Gastroesophageal sphincter (tissue), 4 donors: Measurements from ENCODE around the gene MEG3. TPM values are rescaled to one million over a fixed set of nuclear protein-coding genes. Genes with fewer than 3 reads are reported as not detected.

Experiments
- ATAC-seq: fragments of 150-250 bp; one replicate; pipeline ENCODE4 v1.9.1; 2016; ENCODE audit warnings: mild to moderate bottlenecking, moderate library complexity
- H3K27ac ChIP-seq, 4 donors: fragments of 200-600 bp; sonication (generic) in 3 of 4; 1 replicate in 3 of 4; 2 replicates in 1 of 4; pipeline ENCODE4 v1.5.1; 2016 to 2019
- H3K27me3 ChIP-seq: fragments of 200-600 bp; sonication (generic); one replicate; pipeline ENCODE4 v1.5.1; 2019
- H3K36me3 ChIP-seq, 2 donors: fragments of 200-600 bp; sonication (generic); one replicate each; pipeline ENCODE4 v1.5.1; 2019; ENCODE audit warnings: control low read depth in 1 of 2
- H3K4me1 ChIP-seq, 3 donors: fragments of 200-600 bp; sonication (generic); 1 replicate in 2 of 3; 2 replicates in 1 of 3; pipeline ENCODE4 v1.5.1; 2016 to 2019; ENCODE audit warnings: control low read depth in 2 of 3
- H3K4me3 ChIP-seq, 2 donors: fragments of 200-600 bp; sonication (generic); one replicate each; pipeline ENCODE4 v1.5.1; 2019; ENCODE audit warnings: mild to moderate bottlenecking in 1 of 2, moderate library complexity in 1 of 2
- H3K9me3 ChIP-seq, 3 donors: fragments of 200-600 bp; sonication (generic); one replicate each; pipeline ENCODE4 v1.5.1; 2017 to 2019; ENCODE audit warnings: control low read depth in 2 of 3
- EP300 ChIP-seq: sonication (generic); formaldehyde crosslinking; IDR thresholded peaks from one replicate; pipeline ENCODE4 v1.6.1; 2017; ENCODE audit warnings: antibody characterized with exemption, mild to moderate bottlenecking
- POLR2A ChIP-seq, 2 donors: fragments of 450-650 bp; IDR thresholded peaks; one replicate each; pipeline ENCODE4 v1.6.1; 2017; ENCODE audit warnings: antibody characterized with exemption in 2 of 2, mild to moderate bottlenecking in 2 of 2, moderate library complexity in 1 of 2
- POLR2AphosphoS5 ChIP-seq: sonication (generic); formaldehyde crosslinking; IDR thresholded peaks from one replicate; pipeline ENCODE4 v1.6.1; 2017; ENCODE audit warnings: antibody characterized with exemption
- WGBS, 2 donors: methylation state at CpG; one replicate each; pipeline ENCODE4 v1.1.5; 2018; ENCODE audit warnings: low coverage in 1 of 2; 5-methylcytosine and 5-hydroxymethylcytosine counted together
- total RNA-seq, 4 donors: library from RNA; depleted of rRNA; stranded (reverse); fragments of >200 nt; gene quantifications; one replicate each; pipeline ENCODE4 v1.1.0, GENCODE V29; 2016
- TF ChIP-seq, protein P1 (sequence below), 4 experiments: fragments of 200-600 bp in 2 of 4; fragments of 450-650 bp in 2 of 4; sonication (generic) in 1 of 4; IDR thresholded peaks; one replicate each; pipeline ENCODE4 v1.5.1; 2017 to 2019; ENCODE audit warnings: antibody characterized with exemption in 4 of 4, mild to moderate bottlenecking in 2 of 4, moderate library complexity in 2 of 4

MEG3 gene
- total RNA-seq, 4 donors from 2014 or later, result 7.5 to 59.0 (median 36.7) TPM

DNA sequence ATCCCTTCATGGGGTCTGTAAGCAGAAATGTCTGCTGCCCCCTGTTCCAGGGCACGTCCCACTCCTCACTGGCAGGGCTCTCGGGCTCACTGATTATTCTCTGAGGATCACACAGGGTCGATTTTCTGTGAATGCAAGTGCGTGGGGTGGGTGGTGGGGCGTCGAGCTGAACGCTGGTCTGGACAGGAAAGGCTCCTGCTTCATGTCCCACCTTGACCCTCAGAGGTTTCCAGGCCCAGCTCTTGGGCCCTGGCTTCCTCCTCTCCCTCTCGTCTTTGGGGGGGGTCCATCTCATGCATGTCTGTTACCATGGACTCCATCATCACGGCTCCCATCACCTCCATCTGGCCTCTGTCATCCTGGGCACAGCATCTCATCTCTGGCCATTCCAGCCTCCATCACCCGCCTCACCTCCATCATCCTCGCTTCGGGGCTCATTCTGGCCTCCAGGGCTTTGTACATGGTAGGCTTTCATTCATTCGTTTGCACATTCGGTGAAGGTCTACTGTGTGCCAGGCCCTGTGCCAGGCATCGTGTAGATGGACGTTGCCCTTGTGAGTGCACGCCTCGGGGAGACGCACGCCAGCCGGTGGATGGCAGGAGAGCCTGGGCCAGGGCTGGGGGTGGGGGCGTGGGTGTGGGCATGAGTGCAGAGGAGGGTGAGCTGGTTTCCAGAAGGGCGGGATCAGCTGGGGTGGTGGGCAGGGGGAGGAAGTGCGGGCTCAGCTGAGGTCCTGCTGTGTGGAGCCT is 42.9 kb downstream of the MEG3 start:
- no peak overlapping the region for H3K4me3 ChIP-seq
- 80 to 90% methylated on average over 6 of the region's 24 CpGs for WGBS, 2 donors
- no peak overlapping the region for H3K27ac ChIP-seq
- no peak for ATAC-seq
- no peaks in the 10 kb centered on the region for H3K36me3 ChIP-seq
- TF ChIP-seq EP300, result no peak
- H3K27me3 ChIP-seq, result no peaks in the 10 kb centered on the region
- no peaks in the 10 kb centered on the region for H3K9me3 ChIP-seq
- H3K4me1 ChIP-seq, result no peaks in the 10 kb centered on the region

DNA sequence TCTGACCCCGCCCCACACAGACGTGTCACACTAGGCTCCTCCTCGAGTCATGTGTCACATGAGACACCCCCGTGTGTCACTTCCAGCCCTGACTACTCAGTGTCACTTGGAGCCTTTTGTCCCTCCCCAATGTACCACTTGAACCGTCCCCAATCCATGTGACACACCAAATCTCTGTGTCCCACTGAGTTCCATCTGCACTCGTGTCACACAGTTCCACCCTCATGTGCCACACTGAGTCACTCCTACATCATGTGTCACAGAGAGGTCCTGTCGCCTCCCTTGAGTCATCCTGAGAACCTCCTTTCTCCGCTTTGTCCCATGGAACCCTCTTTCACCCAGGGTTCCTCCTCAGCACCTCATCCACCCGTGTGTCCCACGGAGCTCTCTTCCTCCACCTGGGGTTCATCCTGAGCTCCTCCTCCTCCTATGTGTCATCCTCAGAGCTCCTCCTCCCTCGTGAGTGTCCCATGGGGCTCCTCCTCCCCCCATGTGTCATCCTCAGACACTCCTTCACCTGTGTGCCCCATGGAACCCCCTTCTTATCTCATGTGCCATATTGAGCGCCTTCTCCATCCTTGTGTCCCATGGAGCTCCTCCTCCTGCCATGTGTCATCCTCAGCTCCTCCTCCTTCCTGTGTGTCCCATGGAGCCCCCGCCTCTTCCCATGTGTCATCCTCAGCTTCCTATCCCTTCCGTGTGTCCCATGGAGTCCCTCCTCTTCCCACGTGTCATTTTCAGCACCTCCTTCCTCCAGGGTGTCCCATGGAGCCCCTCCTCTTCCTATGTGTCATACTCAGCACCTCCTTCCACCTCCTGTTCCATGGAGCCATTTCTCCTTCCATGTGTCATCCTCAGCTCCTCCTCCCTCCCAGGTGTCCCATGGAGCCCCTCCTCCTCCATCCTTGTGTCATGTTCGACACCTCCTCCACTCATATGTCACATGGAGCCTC is 45.6 kb downstream of the MEG3 start:
- no peaks in the 10 kb centered on the region for H3K9me3 ChIP-seq
- no peak overlapping the region for H3K4me3 ChIP-seq
- H3K36me3 ChIP-seq, result no peaks in the 10 kb centered on the region
- TF ChIP-seq EP300, result no peak
- TF ChIP-seq POLR2A (IDR thresholded peaks at IDR 0.05), result no peak
- TF ChIP-seq POLR2AphosphoS5, result no peak
- TF ChIP-seq, protein P1, sequence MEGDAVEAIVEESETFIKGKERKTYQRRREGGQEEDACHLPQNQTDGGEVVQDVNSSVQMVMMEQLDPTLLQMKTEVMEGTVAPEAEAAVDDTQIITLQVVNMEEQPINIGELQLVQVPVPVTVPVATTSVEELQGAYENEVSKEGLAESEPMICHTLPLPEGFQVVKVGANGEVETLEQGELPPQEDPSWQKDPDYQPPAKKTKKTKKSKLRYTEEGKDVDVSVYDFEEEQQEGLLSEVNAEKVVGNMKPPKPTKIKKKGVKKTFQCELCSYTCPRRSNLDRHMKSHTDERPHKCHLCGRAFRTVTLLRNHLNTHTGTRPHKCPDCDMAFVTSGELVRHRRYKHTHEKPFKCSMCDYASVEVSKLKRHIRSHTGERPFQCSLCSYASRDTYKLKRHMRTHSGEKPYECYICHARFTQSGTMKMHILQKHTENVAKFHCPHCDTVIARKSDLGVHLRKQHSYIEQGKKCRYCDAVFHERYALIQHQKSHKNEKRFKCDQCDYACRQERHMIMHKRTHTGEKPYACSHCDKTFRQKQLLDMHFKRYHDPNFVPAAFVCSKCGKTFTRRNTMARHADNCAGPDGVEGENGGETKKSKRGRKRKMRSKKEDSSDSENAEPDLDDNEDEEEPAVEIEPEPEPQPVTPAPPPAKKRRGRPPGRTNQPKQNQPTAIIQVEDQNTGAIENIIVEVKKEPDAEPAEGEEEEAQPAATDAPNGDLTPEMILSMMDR (IDR thresholded peaks at IDR 0.05), result no peak
- no peak overlapping the region for H3K27ac ChIP-seq
- H3K27me3 ChIP-seq, result peaks cover 21% of the 10 kb centered on the region
- H3K4me1 ChIP-seq, result no peaks in the 10 kb centered on the region
- no peak for ATAC-seq
- 74 to 82% methylated on average over 10 to 13 of the region's 16 CpGs for WGBS, 2 donors

DNA sequence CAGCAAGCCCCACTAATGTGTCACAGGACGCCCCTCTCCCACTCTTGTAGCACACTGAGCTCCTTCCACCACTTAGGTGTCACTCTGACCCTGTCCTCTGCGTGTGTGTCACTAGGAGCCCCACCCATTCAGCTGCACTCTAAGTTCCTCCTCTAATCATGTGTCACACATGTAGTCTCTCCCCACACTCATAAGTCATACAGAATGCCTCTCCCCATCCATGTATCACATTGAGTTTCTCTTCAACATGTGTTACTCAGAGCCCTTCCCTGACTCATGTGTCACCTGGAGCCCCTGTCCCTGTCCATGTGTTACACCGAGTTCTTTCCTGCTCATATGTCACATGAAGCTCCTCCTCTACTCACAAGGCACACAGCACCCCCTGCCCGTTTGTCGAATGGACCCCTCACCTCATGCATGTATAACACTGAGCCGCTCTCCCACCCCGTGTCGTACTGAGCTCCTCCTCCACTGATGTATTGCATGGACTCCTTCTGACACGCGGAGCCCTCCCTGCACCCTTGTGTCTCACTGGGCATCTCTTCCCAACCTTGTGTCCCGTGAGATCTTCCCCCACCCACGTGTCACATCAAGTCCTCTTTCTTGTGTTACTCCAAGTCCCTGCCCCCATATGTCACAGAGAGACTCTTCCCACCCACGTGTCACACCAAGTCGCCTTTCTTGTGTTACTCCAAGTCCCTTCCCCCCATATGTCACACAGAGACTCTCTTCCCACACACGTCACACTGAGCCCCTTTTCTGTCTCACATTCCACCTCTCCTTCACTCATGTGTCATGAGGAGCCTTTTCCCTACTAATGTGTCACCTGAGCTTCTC is 46.6 kb downstream of the MEG3 start:
- no peaks in the 10 kb centered on the region for H3K36me3 ChIP-seq
- H3K27me3 ChIP-seq, result peaks cover 30% of the 10 kb centered on the region
- no peak overlapping the region for H3K27ac ChIP-seq
- no peaks in the 10 kb centered on the region for H3K4me1 ChIP-seq
- WGBS, 2 donors, result 73 to 79% methylated on average over 15 of the region's 15 CpGs
- no peaks in the 10 kb centered on the region for H3K9me3 ChIP-seq
- TF ChIP-seq POLR2AphosphoS5 (no peak), POLR2A (IDR thresholded peaks at IDR 0.05) (no peak), EP300 (no peak)
- TF ChIP-seq, protein P1 (IDR thresholded peaks at IDR 0.05), result no peak
- no peak overlapping the region for H3K4me3 ChIP-seq
- no peak for ATAC-seq

DNA sequence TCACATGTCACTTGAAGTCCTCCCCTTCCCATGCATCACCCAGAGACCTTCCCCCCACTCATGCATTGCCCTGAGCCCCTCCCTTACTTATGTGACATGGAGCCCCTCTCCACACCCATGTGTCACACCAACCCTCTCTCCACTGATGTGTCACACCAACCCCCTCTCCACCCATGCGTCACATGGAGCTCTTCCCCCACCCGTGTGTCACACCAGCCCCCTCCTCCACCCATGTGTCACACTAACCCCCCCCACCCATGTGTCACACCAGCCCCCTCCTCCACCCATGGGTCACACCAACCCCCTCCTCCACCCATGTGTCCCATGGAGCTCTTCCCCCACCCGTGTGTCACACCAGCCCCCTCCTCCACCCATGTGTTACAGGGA is 47.2 kb downstream of the MEG3 start:
- no peak for ATAC-seq
- peaks cover 36% of the 10 kb centered on the region for H3K27me3 ChIP-seq
- no peaks in the 10 kb centered on the region for H3K4me1 ChIP-seq
- H3K9me3 ChIP-seq, result no peaks in the 10 kb centered on the region
- TF ChIP-seq POLR2A (IDR thresholded peaks at IDR 0.05), result no peak
- TF ChIP-seq EP300, result no peak
- no peak for TF ChIP-seq POLR2AphosphoS5
- TF ChIP-seq, protein P1 (IDR thresholded peaks at IDR 0.05), result no peak
- H3K4me3 ChIP-seq, result no peak overlapping the region
- no peaks in the 10 kb centered on the region for H3K36me3 ChIP-seq
- H3K27ac ChIP-seq, result no peak overlapping the region
- 0 to 40% methylated on average over 1 to 3 of the region's 3 CpGs for WGBS, 2 donors

DNA sequence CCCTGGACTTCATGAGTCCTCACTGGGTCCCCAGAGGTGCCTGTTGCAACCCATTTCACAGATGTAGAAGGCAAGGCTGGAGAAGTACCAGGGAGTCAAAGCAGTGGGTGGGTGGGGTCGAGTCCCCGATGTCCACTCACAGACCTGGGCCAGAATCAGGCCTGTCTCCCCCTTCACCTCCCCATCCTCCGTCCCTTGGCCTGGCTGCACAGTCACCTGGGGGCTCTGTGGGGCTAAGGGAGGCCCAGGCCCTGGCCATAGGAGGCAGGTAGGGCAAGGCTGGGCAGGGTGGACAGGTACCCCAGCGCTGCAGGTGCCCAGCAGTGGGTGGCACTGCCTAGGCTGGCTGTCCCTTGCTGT is 48.1 kb downstream of the MEG3 start:
- no peak overlapping the region for H3K27ac ChIP-seq
- H3K4me1 ChIP-seq, result no peaks in the 10 kb centered on the region
- no peaks in the 10 kb centered on the region for H3K36me3 ChIP-seq
- no peak overlapping the region for H3K4me3 ChIP-seq
- peaks cover 46% of the 10 kb centered on the region for H3K27me3 ChIP-seq
- WGBS, 2 donors, result 80% methylated on average over 1 of the region's 4 CpGs; no CpG with 5 or more reads in 1 of the 2 donors
- H3K9me3 ChIP-seq, result no peaks in the 10 kb centered on the region
- TF ChIP-seq POLR2A (IDR thresholded peaks at IDR 0.05), result no peak
- no peak for TF ChIP-seq POLR2AphosphoS5
- TF ChIP-seq EP300, result no peak
- TF ChIP-seq, protein P1 (IDR thresholded peaks at IDR 0.05), result no peak
- ATAC-seq, result no peak
